ENCODE results near the gene GRM1.

GRCh38 chr6:146066506-146066905, 37.6 kb downstream of the GRM1 start:
- TF ChIP-seq ZNF660 (tag by site-specific recombination; IDR thresholded peaks at IDR 0.05) (no peak), ZNF792 (tag by site-specific recombination; IDR thresholded peaks at IDR 0.05) (no peak), ZNF18 (tag by site-specific recombination; IDR thresholded peaks at IDR 0.05) (no peak), ZNF362 (tag by site-specific recombination; IDR thresholded peaks at IDR 0.05) (no peak), ZNF248 (tag by site-specific recombination; IDR thresholded peaks at IDR 0.05) (no peak), SETDB1 (IDR thresholded peaks at IDR 0.05; ENCODE audit: insufficient read length, low read length) (no peak), CTCF (tag by site-specific recombination; IDR thresholded peaks at IDR 0.05) (no peak), SP7 (tag by site-specific recombination; IDR thresholded peaks at IDR 0.05) (no peak), ZNF140 (tag by site-specific recombination; IDR thresholded peaks at IDR 0.05) (no peak), GLI2 (tag by site-specific recombination; IDR thresholded peaks at IDR 0.05; ENCODE audit: borderline replicate concordance, low read depth) (no peak)

All from HEK293 (cell line).